H1 (cell line): ENCODE data around the gene SYK. TPM values are rescaled to one million over a fixed set of nuclear protein-coding genes. Genes with fewer than 3 reads are reported as not detected.

Experiments used
- CTCF ChIA-PET: fragments of 300-600 bp; sonication (Branson Sonifier 250); formaldehyde crosslinking; loops from one replicate; lab custom pipeline; 2021; ENCODE audit not compliant: partially characterized antibody; lab: Charles Lee
- POLR2A ChIA-PET: fragments of 300-600 bp; sonication (Branson Sonifier 250); formaldehyde crosslinking; loops from one replicate; lab custom pipeline; 2021; ENCODE audit warnings: inconsistent platforms; ENCODE audit not compliant: partially characterized antibody; lab: Charles Lee
- DNase-seq, 2 experiments: peaks; one replicate each; pipeline versions ENCODE4 v3.0.0 to v3.0.0-alpha.2; 2010 to 2022; ENCODE audit warnings: low spot score in 2 of 2, low read depth in 1 of 2, mixed read lengths in 1 of 2
- FAIRE-seq: peaks from 2 replicates; lab custom pipeline; 2011; peaks lifted over from hg19 to GRCh38; lab: Jason Lieb, UNC
- H2AFZ ChIP-seq: 2 replicates; pipeline ENCODE4 v1.8.1; 2012; ENCODE audit warnings: low read length, inconsistent platforms
- H2AK5ac ChIP-seq: 2 replicates; pipeline ENCODE4 v1.6.1; 2013; ENCODE audit warnings: low read depth, low read length
- H2BK120ac ChIP-seq: replicated peaks from 2 replicates; pipeline ENCODE3; 2013; ENCODE audit warnings: low read depth, low read length, inconsistent platforms
- H2BK12ac ChIP-seq: 2 replicates; pipeline ENCODE4 v1.6.1; 2013; ENCODE audit warnings: low read depth, low read length
- H2BK15ac ChIP-seq: 2 replicates; pipeline ENCODE4 v1.6.1; 2013; ENCODE audit warnings: low read length
- H2BK20ac ChIP-seq: 2 replicates; pipeline ENCODE4 v1.6.1; 2013; ENCODE audit warnings: low read length
- H2BK5ac ChIP-seq: 2 replicates; pipeline ENCODE4 v1.6.1; 2013; ENCODE audit warnings: low read depth, low read length
- H3K14ac ChIP-seq: 2 replicates; pipeline ENCODE4 v1.6.1; 2013; ENCODE audit warnings: inconsistent platforms; ENCODE audit not compliant: insufficient read length
- H3K18ac ChIP-seq: 2 replicates; pipeline ENCODE4 v1.6.1; 2013; ENCODE audit warnings: low read length; ENCODE audit errors: extremely low read depth
- H3K23ac ChIP-seq: 2 replicates; pipeline ENCODE4 v1.6.1; 2013; ENCODE audit warnings: inconsistent platforms; ENCODE audit not compliant: insufficient read length
- H3K23me2 ChIP-seq: 2 replicates; pipeline ENCODE4 v1.6.1; 2013; ENCODE audit warnings: low read depth, low read length
- H3K27ac ChIP-seq: 2 replicates; pipeline ENCODE4 v1.6.1; 2011; ENCODE audit warnings: low read depth, low read length, inconsistent platforms
- H3K27me3 ChIP-seq, 4 experiments: replicated peaks in 1 of 4; 1 replicate in 1 of 4; 2 replicates in 3 of 4; pipeline versions ENCODE4 v1.6.1 to v1.8.1; 2011 to 2013; ENCODE audit warnings: low read length in 3 of 4, mild to moderate bottlenecking in 3 of 4, inconsistent platforms in 2 of 4, mixed read lengths in 2 of 4, moderate library complexity in 1 of 4; ENCODE audit not compliant: control insufficient read depth in 3 of 4, insufficient read depth in 3 of 4; ENCODE audit errors: extremely low read depth in 1 of 4
- H3K36me3 ChIP-seq, 4 experiments: 2 replicates each; pipeline versions ENCODE4 v1.6.1 to v1.8.1; 2011 to 2013; ENCODE audit warnings: mild to moderate bottlenecking in 4 of 4, low read length in 3 of 4, moderate library complexity in 2 of 4, control low read depth in 1 of 4, inconsistent platforms in 1 of 4; ENCODE audit not compliant: insufficient read depth in 4 of 4, control insufficient read depth in 2 of 4
- H3K4ac ChIP-seq: replicated peaks from 2 replicates; pipeline ENCODE3; 2013; ENCODE audit warnings: low read length, low read depth, mixed read lengths, inconsistent platforms; ENCODE audit not compliant: insufficient read length
- H3K4me1 ChIP-seq, 4 experiments: replicated peaks in 1 of 4; 1 replicate in 1 of 4; 2 replicates in 3 of 4; pipeline versions ENCODE4 v1.6.1 to v1.8.1; 2011 to 2013; ENCODE audit warnings: low read length in 3 of 4, inconsistent platforms in 2 of 4, mixed read lengths in 1 of 4; ENCODE audit not compliant: insufficient read depth in 4 of 4, control insufficient read depth in 3 of 4
- H3K4me2 ChIP-seq, 2 experiments: 2 replicates each; pipeline versions ENCODE4 v1.6.1 to v1.8.1; 2011 to 2013; ENCODE audit warnings: low read depth in 2 of 2, low read length in 2 of 2, control low read depth in 1 of 2, inconsistent platforms in 1 of 2, mild to moderate bottlenecking in 1 of 2; ENCODE audit not compliant: insufficient read depth in 1 of 2
- H3K4me3 ChIP-seq, 4 experiments: fragments of 200-600, 300-600 bp in 1 of 4; sonication (generic), shearing (Covaris generic), sonication (Bioruptor Twin) in 1 of 4; 2 replicates each; pipeline versions ENCODE4 v1.5.1 to v1.8.1; 2011 to 2016; ENCODE audit warnings: low read length in 4 of 4, low read depth in 3 of 4, control low read depth in 2 of 4, inconsistent platforms in 2 of 4, mild to moderate bottlenecking in 2 of 4, mixed read lengths in 1 of 4, moderate library complexity in 1 of 4; ENCODE audit not compliant: insufficient read depth in 2 of 4; ENCODE audit errors: extremely low read depth in 1 of 4
- H3K56ac ChIP-seq: replicated peaks from 2 replicates; pipeline ENCODE3; 2013; ENCODE audit warnings: low read depth, mild to moderate bottlenecking, mixed read lengths, low read length, inconsistent platforms; ENCODE audit not compliant: insufficient read length
- H3K79me1 ChIP-seq: 2 replicates; pipeline ENCODE4 v1.6.1; 2013; ENCODE audit warnings: low read depth, low read length, control low read depth
- H3K79me2 ChIP-seq, 2 experiments: 2 replicates each; pipeline versions ENCODE4 v1.6.1 to v1.8.1; 2012 to 2013; ENCODE audit warnings: low read length in 2 of 2, mild to moderate bottlenecking in 2 of 2, inconsistent platforms in 1 of 2; ENCODE audit not compliant: insufficient read depth in 2 of 2, control insufficient read depth in 1 of 2
- H3K9ac ChIP-seq, 4 experiments: replicated peaks in 1 of 4; 1 replicate in 1 of 4; 2 replicates in 3 of 4; pipeline versions ENCODE4 v1.6.1 to v1.8.1; 2011 to 2013; ENCODE audit warnings: low read depth in 3 of 4, low read length in 3 of 4, control low read depth in 2 of 4, mild to moderate bottlenecking in 2 of 4, moderate library complexity in 2 of 4, inconsistent platforms in 1 of 4; ENCODE audit errors: extremely low read depth in 1 of 4
- H3K9me3 ChIP-seq, 2 experiments: 2 replicates each; pipeline versions ENCODE4 v1.6.1 to v1.8.1; 2012 to 2013; ENCODE audit warnings: mild to moderate bottlenecking in 2 of 2, moderate library complexity in 2 of 2, control low read depth in 1 of 2, inconsistent platforms in 1 of 2, low read depth in 1 of 2, low read length in 1 of 2, mixed read lengths in 1 of 2; ENCODE audit not compliant: insufficient read depth in 2 of 2
- H4K20me1 ChIP-seq, 2 experiments: replicated peaks in 1 of 2; 2 replicates each; pipeline versions ENCODE3 to v1.8.1; 2011 to 2013; ENCODE audit warnings: inconsistent platforms in 2 of 2, low read length in 2 of 2, mild to moderate bottlenecking in 1 of 2; ENCODE audit not compliant: insufficient read depth in 2 of 2, control insufficient read depth in 1 of 2
- H4K5ac ChIP-seq: 2 replicates; pipeline ENCODE4 v1.6.1; 2013; ENCODE audit warnings: low read length, low read depth, mixed read lengths, inconsistent platforms; ENCODE audit not compliant: insufficient read length
- H4K8ac ChIP-seq: 2 replicates; pipeline ENCODE4 v1.8.0; 2013; ENCODE audit warnings: mild to moderate bottlenecking, moderate library complexity, low read length, inconsistent platforms; ENCODE audit not compliant: insufficient read depth; ENCODE audit errors: extremely low read depth
- H4K91ac ChIP-seq: replicated peaks from 2 replicates; pipeline ENCODE3; 2013; ENCODE audit warnings: low read length, mixed read lengths, inconsistent platforms; ENCODE audit not compliant: insufficient read length
- CEBPB ChIP-seq: IDR thresholded peaks from 2 replicates; pipeline ENCODE4 v1.6.1; 2012; ENCODE audit warnings: low read depth, low read length
- CHD1 ChIP-seq: IDR thresholded peaks from 2 replicates; pipeline ENCODE4 v1.6.1; 2012; ENCODE audit warnings: low read depth, low read length, improper control_type of control experiment
- EP300 ChIP-seq, 2 experiments: IDR thresholded peaks; 1 replicate in 1 of 2; 2 replicates in 1 of 2; pipeline ENCODE4 v1.6.1; 2011 to 2012; ENCODE audit warnings: low read depth in 2 of 2, low read length in 2 of 2, mild to moderate bottlenecking in 2 of 2, borderline replicate concordance in 1 of 2, inconsistent platforms in 1 of 2, moderate library complexity in 1 of 2
- GABPA ChIP-seq: IDR thresholded peaks from 2 replicates; pipeline ENCODE4 v1.6.1; 2011; ENCODE audit warnings: mild to moderate bottlenecking, low read length, moderate library complexity, borderline replicate concordance; ENCODE audit not compliant: insufficient read depth
- GTF2F1 ChIP-seq: IDR thresholded peaks from 2 replicates; pipeline ENCODE4 v1.6.1; 2012; ENCODE audit warnings: low read depth, low read length, improper control_type of control experiment, borderline replicate concordance
- MAFK ChIP-seq: IDR thresholded peaks from 2 replicates; pipeline ENCODE4 v1.6.1; 2012; ENCODE audit warnings: low read depth, mild to moderate bottlenecking, improper control_type of control experiment, low read length
- RBBP5 ChIP-seq: IDR thresholded peaks from 2 replicates; pipeline ENCODE4 v1.7.1; 2012; ENCODE audit warnings: low read depth, mild to moderate bottlenecking, inconsistent platforms, low read length, moderate library complexity, borderline replicate concordance
- SP4 ChIP-seq: IDR thresholded peaks from 2 replicates; pipeline ENCODE4 v1.6.1; 2012; ENCODE audit warnings: low read length, inconsistent platforms
- SRF ChIP-seq: IDR thresholded peaks from 2 replicates; pipeline ENCODE4 v1.6.1; 2011; ENCODE audit warnings: mild to moderate bottlenecking, low read depth, low read length, moderate library complexity
- TAF1 ChIP-seq: IDR thresholded peaks from 2 replicates; pipeline ENCODE4 v1.6.1; 2011; ENCODE audit warnings: mild to moderate bottlenecking, low read depth, low read length
- WGBS, 2 experiments: shearing (Covaris generic) in 1 of 2; methylation state at CpG; one replicate each; pipeline versions ENCODE4 v1.1.6 to v1.1.7; 2013 to 2015; ENCODE audit warnings: low lambda C conversion rate in 2 of 2, mixed read lengths in 2 of 2, inconsistent platforms in 1 of 2, low coverage in 1 of 2, missing lambda C conversion rate in 1 of 2; ENCODE audit not compliant: insufficient replicate concordance in 2 of 2, insufficient coverage in 1 of 2, insufficient read length in 1 of 2; ENCODE audit errors: extremely low coverage in 1 of 2, missing lambda C conversion rate in 1 of 2; 5-methylcytosine and 5-hydroxymethylcytosine counted together
- polyA plus RNA-seq, 7 experiments: library from polyadenylated mRNA; depleted of rRNA in 3 of 7; stranded (reverse) in 5 of 7; unstranded in 2 of 7; fragments of >200 nt in 5 of 7; fragments of 200-250 nt in 2 of 7; gene quantifications; 1 replicate in 5 of 7; 2 replicates in 1 of 7; 4 replicates in 1 of 7; pipeline versions ENCODE4 v1.2.1 to v1.2.3, GENCODE V29; 2011 to 2013; ENCODE audit warnings: missing spikeins in 2 of 7, mixed read lengths in 2 of 7
- total RNA-seq: library from RNA; stranded (reverse); fragmentation: NEBNext Ultra II Directional; extraction: Animal tissue kit (Norgen Biotek cat#: 25700); gene quantifications from 2 replicates; pipeline ENCODE4 v1.2.1, GENCODE V29; 2021
- TF ChIP-seq, protein P1 (sequence below), 3 experiments: IDR thresholded peaks; 1 replicate in 2 of 3; 2 replicates in 1 of 3; pipeline versions ENCODE4 v1.5.1 to v1.6.1; 2011; ENCODE audit warnings: low read length in 3 of 3, mild to moderate bottlenecking in 3 of 3, inconsistent platforms in 2 of 3, low read depth in 1 of 3, moderate library complexity in 1 of 3; ENCODE audit not compliant: insufficient read depth in 1 of 3; ENCODE audit errors: control extremely low read depth in 1 of 3

The SYK gene
- total and polyA plus RNA-seq, 2 of the 8 experiments (the other 6 are each of a cell fraction or from before 2014, with no cell fraction given): 1.5 to 4.4 TPM

DNA sequence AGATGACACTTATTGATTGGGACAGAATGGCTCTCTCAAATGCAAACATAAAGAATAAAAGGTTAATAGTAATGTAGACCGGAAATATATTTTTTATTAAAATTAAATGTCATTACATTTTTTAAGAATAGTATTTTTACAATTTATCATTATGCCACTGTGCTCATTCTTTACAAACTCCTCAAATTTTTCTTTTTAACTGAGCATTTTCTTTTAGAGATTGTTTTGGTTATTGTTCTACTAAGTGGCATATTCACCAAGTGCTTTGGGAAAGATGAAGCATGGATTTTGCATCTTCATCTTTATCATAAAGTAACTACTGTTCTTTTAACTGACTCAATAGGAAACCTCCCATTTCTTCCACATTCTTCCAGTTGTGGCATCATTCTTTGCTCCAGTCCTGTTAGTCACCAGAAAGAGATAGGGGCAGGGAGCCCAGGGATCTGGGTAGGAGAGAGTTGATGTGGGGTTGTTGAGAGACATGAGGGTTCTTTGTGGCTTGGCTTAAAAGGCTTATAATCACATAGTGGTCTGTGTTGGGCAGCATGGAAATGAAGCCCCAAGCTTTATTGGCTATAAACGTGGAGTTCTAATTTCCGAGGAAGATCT is 69.8 kb downstream of the SYK start:
- H3K4me1 ChIP-seq: no peaks in the 10 kb centered on the region
- H3K14ac ChIP-seq: no peak overlapping the region
- no peak overlapping the region for H3K4me3 ChIP-seq
- no peaks in the 10 kb centered on the region for H4K20me1 ChIP-seq
- H3K79me1 ChIP-seq: no peaks in the 10 kb centered on the region
- no peak overlapping the region for H2BK12ac ChIP-seq
- DNase-seq: no peak
- H2AFZ ChIP-seq: no peak overlapping the region
- no peak overlapping the region for H4K5ac ChIP-seq
- H2AK5ac ChIP-seq: no peak overlapping the region
- no peaks in the 10 kb centered on the region for H3K27me3 ChIP-seq
- no peak for FAIRE-seq
- H3K23ac ChIP-seq: no peak overlapping the region
- no peaks in the 10 kb centered on the region for H3K23me2 ChIP-seq
- no peak overlapping the region for H2BK15ac ChIP-seq
- CTCF ChIA-PET: interaction anchor here (0.6 kb wide), 1 partner anchor 330 kb away, joined by 4 read pairs; no protein-coding TSS in a partner anchor
- no peak for TF ChIP-seq SRF
- TF ChIP-seq CEBPB: no peak
- TF ChIP-seq TAF1: no peak
- TF ChIP-seq GTF2F1: no peak
- TF ChIP-seq MAFK: no peak
- TF ChIP-seq RBBP5: no peak
- TF ChIP-seq, protein P1, sequence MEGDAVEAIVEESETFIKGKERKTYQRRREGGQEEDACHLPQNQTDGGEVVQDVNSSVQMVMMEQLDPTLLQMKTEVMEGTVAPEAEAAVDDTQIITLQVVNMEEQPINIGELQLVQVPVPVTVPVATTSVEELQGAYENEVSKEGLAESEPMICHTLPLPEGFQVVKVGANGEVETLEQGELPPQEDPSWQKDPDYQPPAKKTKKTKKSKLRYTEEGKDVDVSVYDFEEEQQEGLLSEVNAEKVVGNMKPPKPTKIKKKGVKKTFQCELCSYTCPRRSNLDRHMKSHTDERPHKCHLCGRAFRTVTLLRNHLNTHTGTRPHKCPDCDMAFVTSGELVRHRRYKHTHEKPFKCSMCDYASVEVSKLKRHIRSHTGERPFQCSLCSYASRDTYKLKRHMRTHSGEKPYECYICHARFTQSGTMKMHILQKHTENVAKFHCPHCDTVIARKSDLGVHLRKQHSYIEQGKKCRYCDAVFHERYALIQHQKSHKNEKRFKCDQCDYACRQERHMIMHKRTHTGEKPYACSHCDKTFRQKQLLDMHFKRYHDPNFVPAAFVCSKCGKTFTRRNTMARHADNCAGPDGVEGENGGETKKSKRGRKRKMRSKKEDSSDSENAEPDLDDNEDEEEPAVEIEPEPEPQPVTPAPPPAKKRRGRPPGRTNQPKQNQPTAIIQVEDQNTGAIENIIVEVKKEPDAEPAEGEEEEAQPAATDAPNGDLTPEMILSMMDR (IDR thresholded peaks at IDR 0.05; ENCODE audit: control extremely low read depth in 1 of 3, insufficient read depth in 1 of 3, low read depth in 1 of 3, low read length in 3 of 3): no peak
- TF ChIP-seq SP4: no peak
- TF ChIP-seq CHD1: no peak
- TF ChIP-seq GABPA: no peak
- TF ChIP-seq EP300 (IDR thresholded peaks at IDR 0.05; ENCODE audit: borderline replicate concordance in 1 of 2, low read depth in 2 of 2, low read length in 2 of 2): no peak
- no peak overlapping the region for H3K56ac ChIP-seq
- H3K27ac ChIP-seq: no peak overlapping the region
- H3K36me3 ChIP-seq: no peaks in the 10 kb centered on the region
- no peak overlapping the region for H3K4ac ChIP-seq
- H2BK20ac ChIP-seq: no peak overlapping the region
- no peaks in the 10 kb centered on the region for H3K9me3 ChIP-seq
- no peaks in the 10 kb centered on the region for H3K79me2 ChIP-seq
- no peak overlapping the region for H3K18ac ChIP-seq
- WGBS, 2 experiments: 56% methylated on average over 3 of the region's 3 CpGs; no CpG with 5 or more reads in 1 of the 2 experiments
- H4K91ac ChIP-seq: no peak overlapping the region
- H2BK120ac ChIP-seq: no peak overlapping the region
- POLR2A ChIA-PET: no interaction called here
- no peak overlapping the region for H3K9ac ChIP-seq
- no peak overlapping the region for H4K8ac ChIP-seq
- no peak overlapping the region for H2BK5ac ChIP-seq
- no peak overlapping the region for H3K4me2 ChIP-seq
